ENCODE results near the gene AUH. TPM values are rescaled to one million over a fixed set of nuclear protein-coding genes. Genes with fewer than 3 reads are reported as not detected.

The AUH gene
- total RNA-seq, 1 donor from 2014 or later = 21.9 TPM

GRCh38 chr9:91306296-91306630, 55.5 kb downstream of the AUH start:
- Histone ChIP-seq H3K27me3 (ENCODE audit: control insufficient read depth in 3 of 3, insufficient read depth in 3 of 3, low read length in 3 of 3) (no peaks in the 10 kb centered on the region), H3K4me1 (ENCODE audit: control insufficient read depth in 3 of 3, insufficient read depth in 3 of 3, low read length in 3 of 3) (peaks cover 6 to 28% (median 12%) of the 10 kb centered on the region in 3 donors), H3K4me3 (ENCODE audit: low read length in 3 of 3) (no peak overlapping the region), H3K9ac (ENCODE audit: low read depth in 1 of 3, low read length in 3 of 3) (no peak overlapping the region), H3K27ac (ENCODE audit: low read depth, low read length) (no peak overlapping the region), H3K36me3 (ENCODE audit: control insufficient read depth in 3 of 3, insufficient read depth in 3 of 3, low read length in 3 of 3) (peaks cover 0 to 3% (median 0%) of the 10 kb centered on the region in 3 donors), H3K9me3 (ENCODE audit: control insufficient read depth in 3 of 3, low read length in 3 of 3) (no peaks in the 10 kb centered on the region)

GRCh38 chr9:91305596-91306295, 56.0 kb downstream of the AUH start:
- peak overlapping the region; percentile 63 for H3K27ac ChIP-seq (ENCODE audit: low read depth, low read length)
- H3K9ac ChIP-seq (ENCODE audit: low read depth in 1 of 3, low read length in 3 of 3) = no peak overlapping the region
- no peaks in the 10 kb centered on the region for H3K9me3 ChIP-seq (ENCODE audit: control insufficient read depth in 3 of 3, low read length in 3 of 3)
- peaks cover 7 to 30% (median 16%) of the 10 kb centered on the region in 3 donors for H3K4me1 ChIP-seq (ENCODE audit: control insufficient read depth in 3 of 3, insufficient read depth in 3 of 3, low read length in 3 of 3)
- H3K36me3 ChIP-seq (ENCODE audit: control insufficient read depth in 3 of 3, insufficient read depth in 3 of 3, low read length in 3 of 3) = peaks cover 0 to 3% (median 0%) of the 10 kb centered on the region in 3 donors
- no peak overlapping the region for H3K4me3 ChIP-seq (ENCODE audit: low read length in 3 of 3)
- no peaks in the 10 kb centered on the region for H3K27me3 ChIP-seq (ENCODE audit: control insufficient read depth in 3 of 3, insufficient read depth in 3 of 3, low read length in 3 of 3)

- no peaks in the 10 kb centered on the region for H3K27me3 ChIP-seq (ENCODE audit: control insufficient read depth in 3 of 3, insufficient read depth in 3 of 3, low read length in 3 of 3)
- peak overlapping the region in 1 of 3 donors; percentile 9 for H3K9ac ChIP-seq (ENCODE audit: low read depth in 1 of 3, low read length in 3 of 3)
- no peak overlapping the region for H3K4me3 ChIP-seq (ENCODE audit: low read length in 3 of 3)
- H3K36me3 ChIP-seq (ENCODE audit: control insufficient read depth in 3 of 3, insufficient read depth in 3 of 3, low read length in 3 of 3) = no peaks in the 10 kb centered on the region
- H3K4me1 ChIP-seq (ENCODE audit: control insufficient read depth in 3 of 3, insufficient read depth in 3 of 3, low read length in 3 of 3) = peaks cover 9 to 36% (median 16%) of the 10 kb centered on the region in 3 donors
- no peaks in the 10 kb centered on the region for H3K9me3 ChIP-seq (ENCODE audit: control insufficient read depth in 3 of 3, low read length in 3 of 3)
- peak overlapping the region; percentile 89 for H3K27ac ChIP-seq (ENCODE audit: low read depth, low read length)
These were observed 57.8 kb downstream of the AUH start for GRCh38 chr9:91303741-91304415.

GRCh38 chr9:91302831-91303230, 58.9 kb downstream of the AUH start:
- Histone ChIP-seq H3K27me3 (ENCODE audit: control insufficient read depth in 3 of 3, insufficient read depth in 3 of 3, low read length in 3 of 3) (no peaks in the 10 kb centered on the region), H3K9me3 (ENCODE audit: control insufficient read depth in 3 of 3, low read length in 3 of 3) (no peaks in the 10 kb centered on the region), H3K4me3 (ENCODE audit: low read length in 3 of 3) (no peak overlapping the region), H3K36me3 (ENCODE audit: control insufficient read depth in 3 of 3, insufficient read depth in 3 of 3, low read length in 3 of 3) (no peaks in the 10 kb centered on the region), H3K4me1 (ENCODE audit: control insufficient read depth in 3 of 3, insufficient read depth in 3 of 3, low read length in 3 of 3) (peaks cover 9 to 39% (median 16%) of the 10 kb centered on the region in 3 donors), H3K27ac (ENCODE audit: low read depth, low read length) (peak overlapping the region; percentile 89), H3K9ac (ENCODE audit: low read depth in 1 of 3, low read length in 3 of 3) (peak overlapping the region in 2 of 3 donors; percentile 9 to 52)

GRCh38 chr9:91301161-91301560, 60.6 kb downstream of the AUH start:
- Histone ChIP-seq H3K27ac (ENCODE audit: low read depth, low read length) (peak overlapping the region; percentile 55), H3K9me3 (ENCODE audit: control insufficient read depth in 3 of 3, low read length in 3 of 3) (no peaks in the 10 kb centered on the region), H3K36me3 (ENCODE audit: control insufficient read depth in 3 of 3, insufficient read depth in 3 of 3, low read length in 3 of 3) (peaks cover 4 to 6% (median 5%) of the 10 kb centered on the region in 3 donors), H3K4me3 (ENCODE audit: low read length in 3 of 3) (no peak overlapping the region), H3K9ac (ENCODE audit: low read depth in 1 of 3, low read length in 3 of 3) (no peak overlapping the region), H3K27me3 (ENCODE audit: control insufficient read depth in 3 of 3, insufficient read depth in 3 of 3, low read length in 3 of 3) (no peaks in the 10 kb centered on the region), H3K4me1 (ENCODE audit: control insufficient read depth in 3 of 3, insufficient read depth in 3 of 3, low read length in 3 of 3) (peaks cover 9 to 38% (median 16%) of the 10 kb centered on the region in 3 donors)

GRCh38 chr9:91298311-91298710, 63.4 kb downstream of the AUH start:
- H3K9me3 ChIP-seq (ENCODE audit: control insufficient read depth in 3 of 3, low read length in 3 of 3) = no peaks in the 10 kb centered on the region

GRCh38 chr9:91297306-91297705, 64.4 kb downstream of the AUH start:
- Histone ChIP-seq H3K9me3 (ENCODE audit: control insufficient read depth in 3 of 3, low read length in 3 of 3) (no peaks in the 10 kb centered on the region), H3K9ac (ENCODE audit: low read depth in 1 of 3, low read length in 3 of 3) (no peak overlapping the region), H3K27ac (ENCODE audit: low read depth, low read length) (no peak overlapping the region), H3K4me3 (ENCODE audit: low read length in 3 of 3) (no peak overlapping the region), H3K27me3 (ENCODE audit: control insufficient read depth in 3 of 3, insufficient read depth in 3 of 3, low read length in 3 of 3) (no peaks in the 10 kb centered on the region), H3K36me3 (ENCODE audit: control insufficient read depth in 3 of 3, insufficient read depth in 3 of 3, low read length in 3 of 3) (peaks cover 9 to 31% (median 31%) of the 10 kb centered on the region in 3 donors), H3K4me1 (ENCODE audit: control insufficient read depth in 3 of 3, insufficient read depth in 3 of 3, low read length in 3 of 3) (peaks cover 7 to 18% (median 9%) of the 10 kb centered on the region in 3 donors)

More at GRCh38 chr9:91298311-91298710, 63.4 kb downstream of the AUH start:
- no peak overlapping the region for H3K27ac ChIP-seq (ENCODE audit: low read depth, low read length)
- peaks cover 4 to 31% (median 21%) of the 10 kb centered on the region in 3 donors for H3K36me3 ChIP-seq (ENCODE audit: control insufficient read depth in 3 of 3, insufficient read depth in 3 of 3, low read length in 3 of 3)
- H3K4me1 ChIP-seq (ENCODE audit: control insufficient read depth in 3 of 3, insufficient read depth in 3 of 3, low read length in 3 of 3) = peaks cover 7 to 18% (median 12%) of the 10 kb centered on the region in 3 donors
- no peaks in the 10 kb centered on the region for H3K27me3 ChIP-seq (ENCODE audit: control insufficient read depth in 3 of 3, insufficient read depth in 3 of 3, low read length in 3 of 3)
- H3K4me3 ChIP-seq (ENCODE audit: low read length in 3 of 3) = no peak overlapping the region
- no peak overlapping the region for H3K9ac ChIP-seq (ENCODE audit: low read depth in 1 of 3, low read length in 3 of 3)

GRCh38 chr9:91296354-91296753, 65.4 kb downstream of the AUH start:
- Histone ChIP-seq H3K4me1 (ENCODE audit: control insufficient read depth in 3 of 3, insufficient read depth in 3 of 3, low read length in 3 of 3) (peaks cover 4 to 12% (median 4%) of the 10 kb centered on the region in 3 donors), H3K4me3 (ENCODE audit: low read length in 3 of 3) (no peak overlapping the region), H3K27me3 (ENCODE audit: control insufficient read depth in 3 of 3, insufficient read depth in 3 of 3, low read length in 3 of 3) (no peaks in the 10 kb centered on the region), H3K36me3 (ENCODE audit: control insufficient read depth in 3 of 3, insufficient read depth in 3 of 3, low read length in 3 of 3) (peaks cover 9 to 33% (median 31%) of the 10 kb centered on the region in 3 donors), H3K9me3 (ENCODE audit: control insufficient read depth in 3 of 3, low read length in 3 of 3) (no peaks in the 10 kb centered on the region), H3K27ac (ENCODE audit: low read depth, low read length) (no peak overlapping the region), H3K9ac (ENCODE audit: low read depth in 1 of 3, low read length in 3 of 3) (no peak overlapping the region)

GRCh38 chr9:91295357-91295756, 66.4 kb downstream of the AUH start:
- Histone ChIP-seq H3K9me3 (ENCODE audit: control insufficient read depth in 3 of 3, low read length in 3 of 3) (no peaks in the 10 kb centered on the region), H3K36me3 (ENCODE audit: control insufficient read depth in 3 of 3, insufficient read depth in 3 of 3, low read length in 3 of 3) (peaks cover 9 to 37% (median 31%) of the 10 kb centered on the region in 3 donors), H3K4me1 (ENCODE audit: control insufficient read depth in 3 of 3, insufficient read depth in 3 of 3, low read length in 3 of 3) (peaks cover 0 to 5% (median 0%) of the 10 kb centered on the region in 3 donors), H3K27ac (ENCODE audit: low read depth, low read length) (no peak overlapping the region), H3K27me3 (ENCODE audit: control insufficient read depth in 3 of 3, insufficient read depth in 3 of 3, low read length in 3 of 3) (no peaks in the 10 kb centered on the region), H3K9ac (ENCODE audit: low read depth in 1 of 3, low read length in 3 of 3) (no peak overlapping the region), H3K4me3 (ENCODE audit: low read length in 3 of 3) (no peak overlapping the region)

GRCh38 chr9:91291866-91292265, 69.9 kb downstream of the AUH start:
- Histone ChIP-seq H3K4me1 (ENCODE audit: control insufficient read depth in 3 of 3, insufficient read depth in 3 of 3, low read length in 3 of 3) (no peaks in the 10 kb centered on the region), H3K36me3 (ENCODE audit: control insufficient read depth in 3 of 3, insufficient read depth in 3 of 3, low read length in 3 of 3) (peaks cover 7 to 32% (median 31%) of the 10 kb centered on the region in 3 donors), H3K27ac (ENCODE audit: low read depth, low read length) (no peak overlapping the region), H3K9me3 (ENCODE audit: control insufficient read depth in 3 of 3, low read length in 3 of 3) (no peaks in the 10 kb centered on the region), H3K27me3 (ENCODE audit: control insufficient read depth in 3 of 3, insufficient read depth in 3 of 3, low read length in 3 of 3) (no peaks in the 10 kb centered on the region), H3K9ac (ENCODE audit: low read depth in 1 of 3, low read length in 3 of 3) (no peak overlapping the region), H3K4me3 (ENCODE audit: low read length in 3 of 3) (no peak overlapping the region)
